Hepatocyte (in vitro differentiated cells): ENCODE results near the gene RNF180.

ENCODE experiments used
- EZH2phosphoT487 ChIP-seq: fragments of 200-600 bp; sonication (generic); IDR thresholded peaks from one replicate; pipeline ENCODE4 v1.6.1; 2018; ENCODE audit warnings: antibody characterized with exemption, mild to moderate bottlenecking, low read depth, moderate library complexity; ENCODE audit not compliant: unreplicated experiment, severe bottlenecking
- TF ChIP-seq, protein P1 (sequence below): fragments of 200-600 bp; sonication (generic); IDR thresholded peaks from 2 replicates; pipeline ENCODE4 v1.5.1; 2016; ENCODE audit warnings: antibody characterized with exemption, mild to moderate bottlenecking; ENCODE audit not compliant: poor library complexity

DNA sequence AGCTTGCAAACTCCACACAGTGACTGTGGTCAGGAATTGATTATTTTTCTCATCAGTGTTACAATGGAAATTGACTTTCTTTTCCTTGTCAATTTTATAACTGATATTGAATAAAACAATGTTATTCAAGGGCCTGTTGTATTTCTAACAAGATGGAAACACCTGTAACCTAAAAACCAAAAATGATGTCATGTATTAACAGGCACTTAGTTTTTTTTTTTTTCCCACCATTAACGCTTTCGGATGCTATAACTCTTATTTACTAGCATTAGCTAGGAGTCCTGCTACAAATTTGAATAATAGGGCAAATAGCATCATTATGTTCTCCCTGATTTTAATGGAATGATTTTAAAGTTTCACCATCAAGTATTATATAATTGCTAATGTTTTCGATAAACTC is 30.3 kb downstream of the RNF180 start:
- TF ChIP-seq, protein P1, sequence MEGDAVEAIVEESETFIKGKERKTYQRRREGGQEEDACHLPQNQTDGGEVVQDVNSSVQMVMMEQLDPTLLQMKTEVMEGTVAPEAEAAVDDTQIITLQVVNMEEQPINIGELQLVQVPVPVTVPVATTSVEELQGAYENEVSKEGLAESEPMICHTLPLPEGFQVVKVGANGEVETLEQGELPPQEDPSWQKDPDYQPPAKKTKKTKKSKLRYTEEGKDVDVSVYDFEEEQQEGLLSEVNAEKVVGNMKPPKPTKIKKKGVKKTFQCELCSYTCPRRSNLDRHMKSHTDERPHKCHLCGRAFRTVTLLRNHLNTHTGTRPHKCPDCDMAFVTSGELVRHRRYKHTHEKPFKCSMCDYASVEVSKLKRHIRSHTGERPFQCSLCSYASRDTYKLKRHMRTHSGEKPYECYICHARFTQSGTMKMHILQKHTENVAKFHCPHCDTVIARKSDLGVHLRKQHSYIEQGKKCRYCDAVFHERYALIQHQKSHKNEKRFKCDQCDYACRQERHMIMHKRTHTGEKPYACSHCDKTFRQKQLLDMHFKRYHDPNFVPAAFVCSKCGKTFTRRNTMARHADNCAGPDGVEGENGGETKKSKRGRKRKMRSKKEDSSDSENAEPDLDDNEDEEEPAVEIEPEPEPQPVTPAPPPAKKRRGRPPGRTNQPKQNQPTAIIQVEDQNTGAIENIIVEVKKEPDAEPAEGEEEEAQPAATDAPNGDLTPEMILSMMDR, result no peak
- TF ChIP-seq EZH2phosphoT487, result no peak
